Type B pancreatic cell (in vitro differentiated cells): ENCODE measurements around the gene ACTMAP. TPM values are rescaled to one million over a fixed set of nuclear protein-coding genes. Genes with fewer than 3 reads are reported as not detected.
A peak's percentile ranks its signal among the peaks of the same experiment; 100 is the strongest.

Source experiments
- DNase-seq: peaks from one replicate; pipeline ENCODE4 v3.0.0; 2021; ENCODE audit warnings: mixed read lengths; ENCODE audit not compliant: unreplicated experiment; ENCODE audit errors: extremely low spot score
- H3K27ac Mint-ChIP-seq: 2 replicates; pipeline ENCODE4 v1.8.0; 2021; ENCODE audit warnings: mild to moderate bottlenecking, mixed read lengths
- H3K27me3 Mint-ChIP-seq: 2 replicates; pipeline ENCODE4 v1.8.0; 2021; ENCODE audit warnings: mixed read lengths
- H3K36me3 Mint-ChIP-seq: 2 replicates; pipeline ENCODE4 v1.8.0; 2021; ENCODE audit warnings: mixed read lengths
- H3K4me1 Mint-ChIP-seq: one replicate; pipeline ENCODE4 v1.8.0; 2021; ENCODE audit warnings: mixed read lengths; ENCODE audit not compliant: unreplicated experiment
- H3K4me3 Mint-ChIP-seq: 2 replicates; pipeline ENCODE4 v1.8.0; 2021; ENCODE audit warnings: mild to moderate bottlenecking, mixed read lengths
- H3K9me3 Mint-ChIP-seq: 2 replicates; pipeline ENCODE4 v1.8.0; 2021; ENCODE audit warnings: mixed read lengths
- CTCF ChIP-seq: fragments of 200-600 bp; sonication (generic); conservative IDR thresholded peaks from 2 replicates; pipeline ENCODE4 v1.5.0; 2021; ENCODE audit warnings: antibody characterized with exemption, mild to moderate bottlenecking
- total RNA-seq: library from RNA; stranded (reverse); gene quantifications from 2 replicates; pipeline ENCODE4 v1.2.1, GENCODE V29; 2021; ENCODE audit warnings: low replicate concordance

The ACTMAP gene
- total RNA-seq, 1 donor from 2014 or later, result 16.0 TPM

GRCh38 chr19:40717880-40718773 is 32.1 kb downstream of the ACTMAP start:
- Mint-ChIP-seq H3K4me3 (peak overlapping the region; percentile 97), H3K27me3 (no peaks in the 10 kb centered on the region), H3K4me1 (peaks cover 42% of the 10 kb centered on the region), H3K27ac (peak overlapping the region; percentile 100), H3K9me3 (no peaks in the 10 kb centered on the region), H3K36me3 (peaks cover 20% of the 10 kb centered on the region)
- DNase-seq, result no peak
- no peak for TF ChIP-seq CTCF

- Mint-ChIP-seq H3K27ac (peak overlapping the region; percentile 100), H3K36me3 (peaks cover 17% of the 10 kb centered on the region), H3K4me3 (peak overlapping the region; percentile 97), H3K4me1 (peaks cover 41% of the 10 kb centered on the region), H3K27me3 (no peaks in the 10 kb centered on the region), H3K9me3 (no peaks in the 10 kb centered on the region)
- DNase-seq, result no peak
- TF ChIP-seq CTCF, result no peak
Measured at GRCh38 chr19:40717325-40717879, 32.9 kb downstream of the ACTMAP start.

- peak within 1 kb of the TSS; percentile 100 for H3K27ac Mint-ChIP-seq
- peak; percentile 100 for DNase-seq
- no peaks in the 10 kb centered on the region for H3K27me3 Mint-ChIP-seq
- peak within 1 kb of the TSS; percentile 97 for H3K4me3 Mint-ChIP-seq
- peaks cover 15% of the 10 kb centered on the region for H3K36me3 Mint-ChIP-seq
- H3K9me3 Mint-ChIP-seq, result no peaks in the 10 kb centered on the region
- peaks cover 36% of the 10 kb centered on the region for H3K4me1 Mint-ChIP-seq
- peak; percentile 60 for TF ChIP-seq CTCF
Measured at GRCh38 chr19:40716482-40717324, 33.6 kb downstream of the ACTMAP start, which contains the start of the genes COQ8B and ITPKC. TSS of gene COQ8B (minus strand) at chr19:40716886. CDS start at chr19:40714632, 2,254 bp downstream. TSS of gene ITPKC (plus strand) at chr19:40717112. CDS start at chr19:40717136, 24 bp downstream.

GRCh38 chr19:40716031-40716481 is 34.2 kb downstream of the ACTMAP start:
- Mint-ChIP-seq H3K27ac (peak overlapping the region; percentile 100), H3K4me3 (peak overlapping the region; percentile 96), H3K9me3 (no peaks in the 10 kb centered on the region), H3K4me1 (peaks cover 34% of the 10 kb centered on the region), H3K36me3 (peaks cover 21% of the 10 kb centered on the region), H3K27me3 (no peaks in the 10 kb centered on the region)
- TF ChIP-seq CTCF, result no peak
- no peak for DNase-seq
